Keratinocyte (primary cell): ENCODE data around the gene SLC7A7. TPM values are rescaled to one million over a fixed set of nuclear protein-coding genes. Genes with fewer than 3 reads are reported as not detected.

ENCODE experiments used
- DNase-seq: peaks from one replicate; pipeline ENCODE4 v3.0.0-alpha.2; 2011; ENCODE audit warnings: low read depth, missing footprints, low spot score
- FAIRE-seq: peaks from 2 replicates; lab custom pipeline; 2011; peaks lifted over from hg19 to GRCh38; lab: Jason Lieb, UNC
- H2AFZ ChIP-seq: 2 replicates; pipeline ENCODE4 v1.6.0; 2012; ENCODE audit warnings: low read length, control low read depth, inconsistent platforms; ENCODE audit not compliant: control insufficient read depth
- H3K27ac ChIP-seq: 2 replicates; pipeline ENCODE4 v1.5.1; 2011; ENCODE audit warnings: low read length; ENCODE audit not compliant: control insufficient read depth, insufficient read depth
- H3K27me3 ChIP-seq: 3 replicates; pipeline ENCODE4 v1.6.0; 2011; ENCODE audit warnings: low read length; ENCODE audit not compliant: control insufficient read depth, insufficient read depth; ENCODE audit errors: extremely low read depth
- H3K36me3 ChIP-seq, 2 experiments: 2 replicates in 1 of 2; 3 replicates in 1 of 2; pipeline ENCODE4 v1.5.1; 2011; ENCODE audit warnings: low read length in 2 of 2, mild to moderate bottlenecking in 1 of 2; ENCODE audit not compliant: control insufficient read depth in 2 of 2, insufficient read depth in 2 of 2; ENCODE audit errors: extremely low read depth in 1 of 2
- H3K4me1 ChIP-seq: 3 replicates; pipeline ENCODE4 v1.5.1; 2011; ENCODE audit warnings: low read length; ENCODE audit not compliant: control insufficient read depth, insufficient read depth; ENCODE audit errors: extremely low read depth
- H3K4me2 ChIP-seq: 3 replicates; pipeline ENCODE4 v1.6.0; 2011; ENCODE audit warnings: low read depth, low read length; ENCODE audit not compliant: control insufficient read depth, insufficient read depth; ENCODE audit errors: extremely low read depth
- H3K4me3 ChIP-seq, 3 experiments: fragments of 200-600 bp in 1 of 3; sonication (generic) in 1 of 3; 2 replicates in 2 of 3; 3 replicates in 1 of 3; pipeline ENCODE4 v1.5.1; 2011 to 2016; ENCODE audit warnings: low read length in 3 of 3, mild to moderate bottlenecking in 3 of 3, control low read depth in 2 of 3, inconsistent platforms in 1 of 3, low read depth in 1 of 3, mixed read lengths in 1 of 3, mixed run types in 1 of 3, moderate library complexity in 1 of 3; ENCODE audit not compliant: control insufficient read depth in 2 of 3, insufficient read depth in 2 of 3; ENCODE audit errors: extremely low read depth in 1 of 3
- H3K79me2 ChIP-seq: 2 replicates; pipeline ENCODE4 v1.6.0; 2012; ENCODE audit warnings: low read length; ENCODE audit not compliant: control insufficient read depth, insufficient read depth
- H3K9ac ChIP-seq: 3 replicates; pipeline ENCODE4 v1.6.0; 2011; ENCODE audit warnings: low read length; ENCODE audit not compliant: control insufficient read depth, insufficient read depth; ENCODE audit errors: extremely low read depth
- H3K9me1 ChIP-seq: 3 replicates; pipeline ENCODE4 v1.6.0; 2011; ENCODE audit warnings: low read length; ENCODE audit not compliant: control insufficient read depth, insufficient read depth; ENCODE audit errors: extremely low read depth
- H3K9me3 ChIP-seq: 2 replicates; pipeline ENCODE4 v1.5.1; 2012; ENCODE audit warnings: low read depth, low read length; ENCODE audit not compliant: control insufficient read depth
- H4K20me1 ChIP-seq: 3 replicates; pipeline ENCODE4 v1.6.0; 2011; ENCODE audit warnings: low read length; ENCODE audit not compliant: control insufficient read depth, insufficient read depth; ENCODE audit errors: extremely low read depth
- EZH2 ChIP-seq: IDR thresholded peaks from one replicate; pipeline ENCODE4 v1.6.1; 2012; ENCODE audit warnings: inconsistent platforms, mild to moderate bottlenecking, low read length, moderate library complexity
- dilution Hi-C: fragments of 300-500 bp; cut with MboI; formaldehyde crosslinking; loops from one replicate; pipeline ENCODE4 v1.7.0; 2020; ENCODE audit warnings: low sequenced_read_pairs; ENCODE audit not compliant: extremely low pct_ligation_motif_present
- polyA plus RNA-seq, 5 experiments: library from polyadenylated mRNA; depleted of rRNA in 3 of 5; stranded (reverse) in 3 of 5; stranded (forward) in 1 of 5; unstranded in 1 of 5; fragments of >200 nt; gene quantifications; 1 replicate in 1 of 5; 2 replicates in 3 of 5; 3 replicates in 1 of 5; pipeline versions ENCODE4 v1.2.1 to v1.2.3, GENCODE V29; 2011 to 2012; ENCODE audit warnings: missing spikeins in 2 of 5, low read depth in 1 of 5, low replicate concordance in 1 of 5
- TF ChIP-seq, protein P1 (sequence below), 3 experiments: IDR thresholded peaks in 1 of 3; conservative IDR thresholded peaks in 1 of 3; optimal IDR thresholded peaks in 1 of 3; 2 replicates in 2 of 3; 3 replicates in 1 of 3; pipeline versions ENCODE3 to v1.5.1; 2011; ENCODE audit warnings: low read length in 3 of 3, mild to moderate bottlenecking in 3 of 3, moderate library complexity in 2 of 3, control low read depth in 1 of 3, inconsistent platforms in 1 of 3; ENCODE audit not compliant: insufficient read depth in 2 of 3; ENCODE audit errors: extremely low read depth in 1 of 3

SLC7A7 gene
- polyA plus RNA-seq, 1 donor (not counting 4 experiments of a cell fraction or from before 2014, with no cell fraction given) = 0.20 TPM

- TF ChIP-seq, protein P1, sequence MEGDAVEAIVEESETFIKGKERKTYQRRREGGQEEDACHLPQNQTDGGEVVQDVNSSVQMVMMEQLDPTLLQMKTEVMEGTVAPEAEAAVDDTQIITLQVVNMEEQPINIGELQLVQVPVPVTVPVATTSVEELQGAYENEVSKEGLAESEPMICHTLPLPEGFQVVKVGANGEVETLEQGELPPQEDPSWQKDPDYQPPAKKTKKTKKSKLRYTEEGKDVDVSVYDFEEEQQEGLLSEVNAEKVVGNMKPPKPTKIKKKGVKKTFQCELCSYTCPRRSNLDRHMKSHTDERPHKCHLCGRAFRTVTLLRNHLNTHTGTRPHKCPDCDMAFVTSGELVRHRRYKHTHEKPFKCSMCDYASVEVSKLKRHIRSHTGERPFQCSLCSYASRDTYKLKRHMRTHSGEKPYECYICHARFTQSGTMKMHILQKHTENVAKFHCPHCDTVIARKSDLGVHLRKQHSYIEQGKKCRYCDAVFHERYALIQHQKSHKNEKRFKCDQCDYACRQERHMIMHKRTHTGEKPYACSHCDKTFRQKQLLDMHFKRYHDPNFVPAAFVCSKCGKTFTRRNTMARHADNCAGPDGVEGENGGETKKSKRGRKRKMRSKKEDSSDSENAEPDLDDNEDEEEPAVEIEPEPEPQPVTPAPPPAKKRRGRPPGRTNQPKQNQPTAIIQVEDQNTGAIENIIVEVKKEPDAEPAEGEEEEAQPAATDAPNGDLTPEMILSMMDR (optimal IDR thresholded peaks at IDR 0.05 in 1 of 3, IDR thresholded peaks at IDR 0.05 in 1 of 3, conservative IDR thresholded peaks at IDR 0.05 in 1 of 3; ENCODE audit: extremely low read depth in 1 of 3, insufficient read depth in 2 of 3, low read length in 3 of 3) = no peak
- TF ChIP-seq EZH2 = no peak
- DNase-seq (no peak), FAIRE-seq (no peak)
- Histone ChIP-seq H3K4me3 (no peak overlapping the region), H4K20me1 (no peaks in the 10 kb centered on the region), H3K9ac (no peak overlapping the region), H3K9me1 (no peaks in the 10 kb centered on the region), H3K36me3 (no peaks in the 10 kb centered on the region), H3K4me2 (no peak overlapping the region), H3K79me2 (no peaks in the 10 kb centered on the region), H3K4me1 (no peaks in the 10 kb centered on the region), H2AFZ (no peak overlapping the region), H3K9me3 (no peaks in the 10 kb centered on the region), H3K27me3 (peaks cover 7% of the 10 kb centered on the region), H3K27ac (no peak overlapping the region)
- dilution Hi-C loops = no loop called here
Measured at GRCh38 chr14:22798528-22798927, 16.7 kb downstream of the SLC7A7 start.

- Histone ChIP-seq H3K27ac (no peak overlapping the region), H3K4me3 (no peak overlapping the region), H3K36me3 (no peaks in the 10 kb centered on the region), H3K9ac (no peak overlapping the region), H3K9me3 (no peaks in the 10 kb centered on the region), H4K20me1 (no peaks in the 10 kb centered on the region), H3K9me1 (no peaks in the 10 kb centered on the region), H3K4me2 (no peak overlapping the region), H3K79me2 (no peaks in the 10 kb centered on the region), H3K4me1 (no peaks in the 10 kb centered on the region), H3K27me3 (peaks cover 7% of the 10 kb centered on the region), H2AFZ (no peak overlapping the region)
- dilution Hi-C loops = no loop called here
- FAIRE-seq (no peak), DNase-seq (no peak)
- TF ChIP-seq EZH2 = no peak
- TF ChIP-seq, protein P1 (optimal IDR thresholded peaks at IDR 0.05 in 1 of 3, IDR thresholded peaks at IDR 0.05 in 1 of 3, conservative IDR thresholded peaks at IDR 0.05 in 1 of 3; ENCODE audit: extremely low read depth in 1 of 3, insufficient read depth in 2 of 3, low read length in 3 of 3) = no peak
Measured at GRCh38 chr14:22797017-22797917, 18.0 kb downstream of the SLC7A7 start.
